ENCODE measurements around the gene HIGD1C.

Gene HIGD1C

DNA sequence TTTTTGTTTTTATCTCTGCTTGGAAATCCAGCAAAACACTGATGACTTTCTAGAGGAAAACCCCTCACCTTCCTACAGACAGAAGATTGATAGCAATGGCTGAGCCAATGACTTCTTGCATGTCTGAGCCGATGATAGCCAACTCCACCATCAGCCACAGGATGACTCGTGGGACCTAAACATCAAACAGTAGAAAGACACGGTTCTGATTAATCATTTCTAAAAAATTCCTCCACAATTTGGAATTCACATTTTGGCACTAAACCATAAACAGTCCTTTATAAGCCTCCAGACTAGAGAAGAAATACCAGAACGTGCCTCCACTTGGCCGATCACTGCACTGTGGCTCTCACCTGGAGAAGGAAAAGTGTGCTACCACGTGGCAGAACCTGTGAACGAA, 47.9 kb downstream of the HIGD1C start:
- no peak for DNase-seq (ENCODE audit: extremely low spot score)
- ChIA-PET POLR2A (interaction anchor here (1.0 kb wide), 1 partner anchor 25 kb away, joined by 3 read pairs; no protein-coding TSS in a partner anchor), CTCF (no interaction called here)
- TF ChIP-seq FOXA1 (IDR thresholded peaks at IDR 0.05) = no peak

DNA sequence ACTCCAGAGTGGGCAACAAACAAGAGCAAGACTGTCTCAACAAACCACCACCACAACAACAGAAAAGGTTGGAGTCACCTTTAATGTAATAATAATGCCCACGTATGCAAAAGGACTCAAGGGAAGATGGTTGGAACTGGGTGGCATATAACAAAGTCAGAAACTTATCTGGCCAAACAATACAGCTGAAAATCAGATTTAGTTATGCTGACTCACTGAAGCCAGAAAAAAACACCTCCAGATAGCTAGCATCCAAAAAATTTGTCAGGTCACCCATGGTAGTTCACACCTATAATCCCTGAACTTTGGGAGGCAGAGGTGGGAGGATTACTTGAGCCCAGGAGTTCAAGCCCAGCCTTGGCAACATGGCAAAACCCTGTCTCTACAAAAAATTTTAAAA, 49.5 kb downstream of the HIGD1C start:
- no peak for DNase-seq (ENCODE audit: extremely low spot score)
- CTCF ChIA-PET = no interaction called here
- POLR2A ChIA-PET = no interaction called here
- TF ChIP-seq BHLHE40 (IDR thresholded peaks at IDR 0.05; ENCODE audit: borderline replicate concordance) (no peak), CTBP1 (IDR thresholded peaks at IDR 0.05; ENCODE audit: borderline replicate concordance) (no peak), LEF1 (IDR thresholded peaks at IDR 0.05; ENCODE audit: borderline replicate concordance) (no peak), NFRKB (IDR thresholded peaks at IDR 0.05) (no peak), FOXM1 (IDR thresholded peaks at IDR 0.05; ENCODE audit: borderline replicate concordance) (no peak), SUZ12 (IDR thresholded peaks at IDR 0.05) (no peak), SP1 (IDR thresholded peaks at IDR 0.05) (no peak), ELF4 (IDR thresholded peaks at IDR 0.05) (no peak), FOXK2 (IDR thresholded peaks at IDR 0.05) (no peak), TARDBP (IDR thresholded peaks at IDR 0.05) (no peak), HDGF (IDR thresholded peaks at IDR 0.05; ENCODE audit: borderline replicate concordance) (no peak), ZNF384 (IDR thresholded peaks at IDR 0.05) (no peak), L3MBTL2 (conservative IDR thresholded peaks at IDR 0.05) (no peak), FOXA1 (IDR thresholded peaks at IDR 0.05) (no peak), ARNT (IDR thresholded peaks at IDR 0.05) (no peak)
- TF ChIP-seq, protein P1, sequence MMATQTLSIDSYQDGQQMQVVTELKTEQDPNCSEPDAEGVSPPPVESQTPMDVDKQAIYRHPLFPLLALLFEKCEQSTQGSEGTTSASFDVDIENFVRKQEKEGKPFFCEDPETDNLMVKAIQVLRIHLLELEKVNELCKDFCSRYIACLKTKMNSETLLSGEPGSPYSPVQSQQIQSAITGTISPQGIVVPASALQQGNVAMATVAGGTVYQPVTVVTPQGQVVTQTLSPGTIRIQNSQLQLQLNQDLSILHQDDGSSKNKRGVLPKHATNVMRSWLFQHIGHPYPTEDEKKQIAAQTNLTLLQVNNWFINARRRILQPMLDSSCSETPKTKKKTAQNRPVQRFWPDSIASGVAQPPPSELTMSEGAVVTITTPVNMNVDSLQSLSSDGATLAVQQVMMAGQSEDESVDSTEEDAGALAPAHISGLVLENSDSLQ (IDR thresholded peaks at IDR 0.05) = no peak

DNA sequence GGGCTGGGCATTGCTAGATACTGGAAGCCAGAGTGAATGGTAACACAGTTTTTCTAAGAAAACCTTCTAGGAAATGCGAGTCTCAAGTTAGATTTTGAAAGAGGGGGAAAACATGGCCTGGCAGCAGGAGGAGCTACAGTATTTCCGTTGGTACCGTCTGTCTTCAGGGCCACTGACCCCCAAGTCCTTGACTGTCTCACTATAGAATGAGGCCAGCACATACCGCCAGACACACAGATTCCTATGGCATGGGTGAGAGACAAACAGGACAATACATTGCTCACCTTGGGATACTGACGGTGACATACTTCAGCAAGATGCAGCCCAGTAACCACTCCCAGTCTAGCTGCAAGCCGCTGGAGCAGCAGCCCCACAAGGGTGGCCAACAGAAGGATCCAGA, 52.2 kb downstream of the HIGD1C start:
- TF ChIP-seq FOXM1 (IDR thresholded peaks at IDR 0.05; ENCODE audit: borderline replicate concordance) (no peak), L3MBTL2 (conservative IDR thresholded peaks at IDR 0.05) (no peak), ZNF384 (IDR thresholded peaks at IDR 0.05) (no peak), SUZ12 (IDR thresholded peaks at IDR 0.05) (no peak)
- no peak for DNase-seq (ENCODE audit: extremely low spot score)
- ChIA-PET CTCF (no interaction called here), POLR2A (interaction anchor here (1.5 kb wide), 1 partner anchor 22 kb away, joined by 3 read pairs; the partner anchor contains the start of gene SLC11A2)

DNA sequence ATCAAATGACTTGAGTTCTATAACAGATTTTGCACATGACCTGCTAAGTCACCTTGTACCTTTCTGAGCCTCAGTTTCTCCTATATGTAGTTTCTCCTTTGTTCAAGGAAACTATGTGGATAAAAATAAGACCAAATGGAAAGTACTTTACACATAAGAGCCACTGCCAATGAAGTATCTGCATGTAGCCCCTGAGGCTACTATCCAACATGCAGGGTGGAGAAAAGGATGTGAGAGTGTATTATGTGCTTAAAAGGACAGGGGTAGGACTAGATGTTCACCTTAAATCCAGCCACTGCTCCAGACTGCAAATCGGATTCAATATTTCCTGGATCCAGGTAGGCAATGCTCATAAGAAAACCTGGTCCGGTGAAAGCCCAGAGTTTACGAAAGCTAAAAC, 52.7 kb downstream of the HIGD1C start:
- ChIA-PET CTCF (no interaction called here), POLR2A (no interaction called here)
- no peak for DNase-seq (ENCODE audit: extremely low spot score)
- TF ChIP-seq ARNT (IDR thresholded peaks at IDR 0.05) (no peak), SP1 (IDR thresholded peaks at IDR 0.05) (no peak), FOXK2 (IDR thresholded peaks at IDR 0.05) (no peak), FOXM1 (IDR thresholded peaks at IDR 0.05; ENCODE audit: borderline replicate concordance) (no peak), L3MBTL2 (conservative IDR thresholded peaks at IDR 0.05) (no peak), LEF1 (IDR thresholded peaks at IDR 0.05; ENCODE audit: borderline replicate concordance) (no peak), ZNF384 (IDR thresholded peaks at IDR 0.05) (no peak), NFRKB (IDR thresholded peaks at IDR 0.05) (no peak), CTBP1 (IDR thresholded peaks at IDR 0.05; ENCODE audit: borderline replicate concordance) (no peak), TARDBP (IDR thresholded peaks at IDR 0.05) (no peak), HDGF (IDR thresholded peaks at IDR 0.05; ENCODE audit: borderline replicate concordance) (no peak), FOXA1 (IDR thresholded peaks at IDR 0.05) (no peak), SUZ12 (IDR thresholded peaks at IDR 0.05) (no peak), ELF4 (IDR thresholded peaks at IDR 0.05) (no peak), BHLHE40 (IDR thresholded peaks at IDR 0.05; ENCODE audit: borderline replicate concordance) (no peak)
- TF ChIP-seq, protein P1 (IDR thresholded peaks at IDR 0.05) = no peak

DNA sequence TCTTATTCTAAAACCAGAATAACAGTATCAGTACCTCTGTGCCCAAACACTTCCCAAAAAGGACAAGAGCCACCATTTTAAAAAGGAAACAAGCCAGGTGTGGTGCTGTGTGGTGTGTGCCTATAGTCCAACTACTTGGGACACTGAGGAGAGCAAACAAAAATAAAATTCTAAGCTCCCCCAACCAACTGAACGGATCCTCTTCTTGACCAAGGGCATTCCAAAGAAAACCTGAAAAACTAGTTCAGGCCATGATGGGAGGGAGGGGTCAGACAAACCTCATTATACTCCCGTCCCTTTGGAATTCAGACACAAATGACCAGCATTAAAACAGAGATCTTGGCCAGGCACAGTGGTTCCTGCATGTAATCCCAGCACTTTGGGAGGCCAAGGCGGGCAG, 53.3 kb downstream of the HIGD1C start:
- TF ChIP-seq FOXA1 (IDR thresholded peaks at IDR 0.05) (no peak), SP1 (IDR thresholded peaks at IDR 0.05) (no peak), BHLHE40 (IDR thresholded peaks at IDR 0.05; ENCODE audit: borderline replicate concordance) (no peak), FOXK2 (IDR thresholded peaks at IDR 0.05) (no peak), ZNF384 (IDR thresholded peaks at IDR 0.05) (no peak), NFRKB (IDR thresholded peaks at IDR 0.05) (no peak), HDGF (IDR thresholded peaks at IDR 0.05; ENCODE audit: borderline replicate concordance) (no peak), ARNT (IDR thresholded peaks at IDR 0.05) (no peak), FOXM1 (IDR thresholded peaks at IDR 0.05; ENCODE audit: borderline replicate concordance) (no peak), TARDBP (IDR thresholded peaks at IDR 0.05) (no peak), CTBP1 (IDR thresholded peaks at IDR 0.05; ENCODE audit: borderline replicate concordance) (no peak), L3MBTL2 (conservative IDR thresholded peaks at IDR 0.05) (no peak), LEF1 (IDR thresholded peaks at IDR 0.05; ENCODE audit: borderline replicate concordance) (no peak), ELF4 (IDR thresholded peaks at IDR 0.05) (no peak), SUZ12 (IDR thresholded peaks at IDR 0.05) (no peak)
- TF ChIP-seq, protein P1 (IDR thresholded peaks at IDR 0.05) = no peak
- ChIA-PET CTCF (no interaction called here), POLR2A (no interaction called here)
- DNase-seq (ENCODE audit: extremely low spot score) = no peak

DNA sequence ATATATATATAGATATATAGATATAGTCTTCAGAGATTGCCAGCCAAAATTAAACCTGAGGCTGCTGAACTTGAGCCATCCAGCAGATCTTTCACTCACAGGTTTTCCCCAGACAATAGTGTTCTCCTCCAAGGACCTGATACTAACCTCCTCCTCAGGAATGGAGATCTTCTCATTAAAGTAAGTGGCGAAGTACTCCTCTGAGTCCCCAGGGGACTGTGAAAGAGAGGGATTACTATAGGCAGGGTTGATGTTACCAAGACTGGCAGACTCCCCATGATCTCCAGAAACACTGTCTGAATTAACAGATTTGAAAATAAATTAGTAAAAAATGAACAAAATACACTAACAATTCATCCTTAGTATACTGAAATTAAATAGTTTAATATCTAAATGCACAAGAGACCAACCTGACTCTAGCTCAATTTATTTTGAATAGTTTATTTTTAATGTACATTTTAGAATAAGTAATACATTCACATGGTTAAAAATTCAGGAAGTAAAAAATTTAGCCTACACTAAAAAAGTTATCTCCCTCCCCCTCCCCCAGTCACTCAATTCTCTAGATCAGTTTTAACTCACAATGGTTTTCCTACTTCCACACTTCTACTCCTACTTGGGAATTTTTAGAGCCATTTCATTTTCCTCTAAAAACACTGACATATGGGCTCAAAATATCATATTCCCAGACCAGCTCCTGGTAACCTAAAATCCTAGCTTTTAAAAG, 56.1 kb downstream of the HIGD1C start:
- ChIA-PET POLR2A (no interaction called here), CTCF (no interaction called here)
- TF ChIP-seq HDGF (IDR thresholded peaks at IDR 0.05; ENCODE audit: borderline replicate concordance) (no peak), CTBP1 (IDR thresholded peaks at IDR 0.05; ENCODE audit: borderline replicate concordance) (no peak), SP1 (IDR thresholded peaks at IDR 0.05) (no peak), FOXA1 (IDR thresholded peaks at IDR 0.05) (no peak), SUZ12 (IDR thresholded peaks at IDR 0.05) (no peak), NFRKB (IDR thresholded peaks at IDR 0.05) (no peak), FOXK2 (IDR thresholded peaks at IDR 0.05) (no peak), ZNF384 (IDR thresholded peaks at IDR 0.05) (no peak), ELF4 (IDR thresholded peaks at IDR 0.05) (no peak), BHLHE40 (IDR thresholded peaks at IDR 0.05; ENCODE audit: borderline replicate concordance) (no peak), FOXM1 (IDR thresholded peaks at IDR 0.05; ENCODE audit: borderline replicate concordance) (no peak), ARNT (IDR thresholded peaks at IDR 0.05) (no peak), L3MBTL2 (conservative IDR thresholded peaks at IDR 0.05) (no peak), LEF1 (IDR thresholded peaks at IDR 0.05; ENCODE audit: borderline replicate concordance) (no peak), TARDBP (IDR thresholded peaks at IDR 0.05) (no peak)
- TF ChIP-seq, protein P1 (IDR thresholded peaks at IDR 0.05) = no peak
- DNase-seq (ENCODE audit: extremely low spot score) = no peak
